AG09319 (cell line): ENCODE results near the gene DKK3.

ENCODE experiments used
- DNase-seq: peaks from one replicate; pipeline ENCODE4 v3.0.0-alpha.2; 2010; ENCODE audit warnings: low read depth; ENCODE audit errors: extremely low read depth
- TF ChIP-seq, protein P1 (sequence below): IDR thresholded peaks from 2 replicates; pipeline ENCODE4 v1.5.1; 2011; ENCODE audit warnings: low read depth, mild to moderate bottlenecking, inconsistent platforms, low read length, moderate library complexity

DKK3 gene

DNA sequence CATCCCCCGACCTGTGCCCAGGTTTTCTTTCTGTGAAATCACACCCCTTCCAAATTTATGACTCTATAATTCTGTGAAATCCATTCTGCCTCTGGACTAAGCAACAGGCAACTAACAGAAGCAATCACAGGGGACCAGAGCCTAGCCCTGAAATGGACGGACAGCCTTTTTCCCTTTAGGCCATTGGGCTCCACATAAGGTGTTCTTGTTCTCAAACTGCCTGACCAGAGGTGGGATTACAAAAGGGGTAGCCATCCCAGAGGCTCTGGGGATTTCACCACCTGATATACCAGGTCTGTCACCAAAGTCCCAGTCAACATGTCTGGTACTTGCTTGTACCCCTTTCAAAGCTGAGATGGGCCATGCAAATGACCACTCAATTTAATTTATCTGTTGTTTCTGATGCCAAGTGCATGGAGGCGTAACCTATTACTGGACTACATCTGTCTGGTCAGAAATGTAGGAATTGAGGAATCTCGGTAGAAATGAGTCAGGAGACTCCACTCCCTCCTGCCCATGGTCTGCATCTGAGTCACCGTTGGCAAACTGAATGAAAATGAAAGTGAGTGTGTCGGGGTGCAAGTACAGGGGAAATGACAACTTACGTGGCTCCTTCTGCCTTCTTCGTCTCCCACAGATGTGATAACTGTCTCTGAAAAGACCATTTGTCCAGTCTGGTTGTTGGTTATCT, 10.2 kb downstream of the DKK3 start:
- DNase-seq, result peak; percentile 52
- TF ChIP-seq, protein P1, sequence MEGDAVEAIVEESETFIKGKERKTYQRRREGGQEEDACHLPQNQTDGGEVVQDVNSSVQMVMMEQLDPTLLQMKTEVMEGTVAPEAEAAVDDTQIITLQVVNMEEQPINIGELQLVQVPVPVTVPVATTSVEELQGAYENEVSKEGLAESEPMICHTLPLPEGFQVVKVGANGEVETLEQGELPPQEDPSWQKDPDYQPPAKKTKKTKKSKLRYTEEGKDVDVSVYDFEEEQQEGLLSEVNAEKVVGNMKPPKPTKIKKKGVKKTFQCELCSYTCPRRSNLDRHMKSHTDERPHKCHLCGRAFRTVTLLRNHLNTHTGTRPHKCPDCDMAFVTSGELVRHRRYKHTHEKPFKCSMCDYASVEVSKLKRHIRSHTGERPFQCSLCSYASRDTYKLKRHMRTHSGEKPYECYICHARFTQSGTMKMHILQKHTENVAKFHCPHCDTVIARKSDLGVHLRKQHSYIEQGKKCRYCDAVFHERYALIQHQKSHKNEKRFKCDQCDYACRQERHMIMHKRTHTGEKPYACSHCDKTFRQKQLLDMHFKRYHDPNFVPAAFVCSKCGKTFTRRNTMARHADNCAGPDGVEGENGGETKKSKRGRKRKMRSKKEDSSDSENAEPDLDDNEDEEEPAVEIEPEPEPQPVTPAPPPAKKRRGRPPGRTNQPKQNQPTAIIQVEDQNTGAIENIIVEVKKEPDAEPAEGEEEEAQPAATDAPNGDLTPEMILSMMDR, result no peak

DNA sequence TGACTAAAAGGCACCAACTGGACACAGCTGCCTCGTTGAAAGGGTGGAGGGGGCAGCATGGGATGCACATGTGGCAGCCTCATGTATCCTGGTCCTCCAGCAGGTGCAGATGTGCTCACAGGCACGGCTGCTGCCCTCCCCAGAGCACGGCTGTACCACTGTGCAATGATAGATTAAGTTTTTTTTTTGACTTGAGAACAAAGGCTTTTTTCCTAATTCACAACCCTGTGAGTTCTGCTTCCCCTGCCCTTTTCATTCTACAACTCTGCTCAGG, 11.4 kb downstream of the DKK3 start:
- TF ChIP-seq, protein P1, result no peak
- no peak for DNase-seq

DNA sequence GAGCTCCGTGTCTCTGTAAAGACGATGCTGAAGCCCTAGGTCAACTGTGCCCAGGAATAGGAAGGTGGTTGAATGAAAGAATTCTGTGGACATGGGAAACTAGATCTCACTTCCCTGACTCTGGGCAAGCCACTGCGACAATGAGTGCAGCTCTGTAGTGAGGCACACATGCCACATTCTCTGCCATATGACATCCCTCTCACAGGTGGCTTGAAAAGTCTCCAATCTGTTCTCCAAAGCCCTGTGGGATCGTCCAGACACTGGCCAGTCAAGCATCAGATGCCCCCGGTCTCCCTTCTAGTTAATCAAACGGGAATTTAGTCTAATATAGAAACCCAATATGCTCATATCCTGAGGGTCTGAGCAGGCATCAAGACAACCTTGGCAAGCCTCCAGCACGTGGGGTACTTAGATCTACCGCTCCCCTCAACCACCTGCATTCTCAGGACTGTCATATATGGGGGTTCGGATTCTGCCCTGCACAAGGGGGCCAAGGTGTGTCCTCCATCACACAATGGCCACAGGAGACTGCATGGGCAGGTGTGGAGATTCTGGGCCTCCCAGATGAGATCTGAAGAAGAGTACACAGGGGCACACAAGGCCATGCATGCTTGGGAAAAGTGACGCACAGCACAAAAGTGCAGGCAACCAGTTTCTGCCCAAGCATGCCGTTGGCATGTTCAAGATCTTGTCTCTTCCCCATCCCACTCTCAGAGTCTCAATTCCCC, 11.9 kb downstream of the DKK3 start:
- no peak for DNase-seq
- TF ChIP-seq, protein P1, result no peak

DNA sequence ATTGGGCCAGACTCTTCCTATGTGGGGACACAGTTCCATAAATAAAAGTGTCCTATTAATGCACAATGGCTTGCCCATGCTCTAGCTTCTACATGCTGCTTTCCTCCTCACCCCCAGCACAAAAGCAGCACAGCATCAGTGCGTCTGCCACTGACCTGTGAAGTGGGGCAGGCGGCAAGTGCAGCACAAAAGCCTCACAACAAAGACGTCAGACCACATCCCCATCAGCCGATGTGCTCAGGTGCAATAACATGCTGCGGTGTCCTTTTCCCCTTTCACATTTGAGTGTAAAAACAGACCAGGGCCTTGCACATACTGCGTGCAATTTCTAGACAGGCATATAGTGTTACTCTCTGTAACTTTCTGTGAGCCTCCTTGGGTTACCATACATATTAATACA, 12.8 kb downstream of the DKK3 start:
- TF ChIP-seq, protein P1, result no peak

DNA sequence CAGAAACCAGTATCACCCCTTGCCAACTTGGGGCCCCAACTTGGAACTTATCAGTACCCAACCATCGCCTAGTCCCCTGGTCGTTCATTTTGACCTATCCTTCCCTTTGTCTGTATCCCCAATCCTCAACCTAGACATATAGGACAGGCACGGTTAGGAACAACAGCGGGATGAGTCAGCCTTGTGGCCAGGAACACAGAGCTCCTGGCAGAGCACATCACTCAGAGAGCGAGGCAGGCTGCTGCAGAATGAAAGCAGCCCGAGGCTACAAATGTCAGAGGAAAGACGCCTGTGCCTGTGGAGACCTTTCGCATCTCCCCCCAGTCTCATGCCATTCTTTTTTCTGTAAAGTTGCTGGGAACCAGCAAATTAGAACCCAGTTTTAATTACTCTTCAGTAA, 14.6 kb downstream of the DKK3 start:
- DNase-seq, result no peak
- TF ChIP-seq, protein P1, result no peak

More for the DNA sequence above, 12.8 kb downstream of the DKK3 start:
- no peak for DNase-seq

DNA sequence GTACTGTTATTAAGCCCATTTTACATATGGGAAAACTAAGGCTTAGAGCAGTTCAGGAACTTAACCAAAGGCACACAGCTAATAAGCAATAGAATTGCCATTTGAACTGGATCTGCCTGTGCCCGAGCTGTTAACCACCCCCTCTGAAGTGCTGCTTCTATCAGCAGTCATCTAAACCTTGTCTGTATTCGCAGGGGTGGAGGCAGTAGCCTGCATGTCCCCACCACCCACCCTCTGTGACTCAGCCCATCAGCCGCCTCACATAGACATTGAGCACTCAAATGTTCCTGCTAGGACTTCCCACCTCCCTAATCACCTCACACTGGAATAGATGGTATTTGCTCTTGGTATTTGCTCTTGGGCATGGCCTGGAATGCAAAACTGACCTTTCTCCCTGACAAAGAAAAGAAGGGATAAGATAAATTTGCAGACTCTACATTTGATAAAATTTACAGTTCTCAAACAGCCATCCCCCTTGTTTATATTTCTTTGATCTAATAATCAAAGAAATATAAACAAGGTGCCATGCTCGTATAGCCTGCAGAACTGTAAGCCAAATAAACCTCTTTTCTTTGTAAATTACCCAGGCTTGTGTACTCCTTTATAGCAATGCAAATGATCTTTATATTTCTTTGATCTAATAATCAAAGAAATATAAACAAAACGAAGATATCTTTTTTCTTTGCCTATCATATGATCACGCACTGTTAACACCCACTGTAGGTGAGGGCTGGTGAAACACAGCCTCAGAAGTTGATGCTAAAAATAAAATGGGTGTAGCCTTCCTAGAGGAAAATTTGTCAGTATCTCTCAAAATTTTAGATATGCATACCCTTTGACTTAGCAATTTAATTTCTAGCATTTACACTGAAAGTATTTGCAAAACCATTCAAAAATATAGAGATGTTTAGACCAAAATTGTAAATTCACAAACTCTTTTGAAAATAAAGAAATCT, 15.9 kb downstream of the DKK3 start:
- TF ChIP-seq, protein P1, result no peak
- no peak for DNase-seq
